ENCODE results near the gene ECHS1.

DNA sequence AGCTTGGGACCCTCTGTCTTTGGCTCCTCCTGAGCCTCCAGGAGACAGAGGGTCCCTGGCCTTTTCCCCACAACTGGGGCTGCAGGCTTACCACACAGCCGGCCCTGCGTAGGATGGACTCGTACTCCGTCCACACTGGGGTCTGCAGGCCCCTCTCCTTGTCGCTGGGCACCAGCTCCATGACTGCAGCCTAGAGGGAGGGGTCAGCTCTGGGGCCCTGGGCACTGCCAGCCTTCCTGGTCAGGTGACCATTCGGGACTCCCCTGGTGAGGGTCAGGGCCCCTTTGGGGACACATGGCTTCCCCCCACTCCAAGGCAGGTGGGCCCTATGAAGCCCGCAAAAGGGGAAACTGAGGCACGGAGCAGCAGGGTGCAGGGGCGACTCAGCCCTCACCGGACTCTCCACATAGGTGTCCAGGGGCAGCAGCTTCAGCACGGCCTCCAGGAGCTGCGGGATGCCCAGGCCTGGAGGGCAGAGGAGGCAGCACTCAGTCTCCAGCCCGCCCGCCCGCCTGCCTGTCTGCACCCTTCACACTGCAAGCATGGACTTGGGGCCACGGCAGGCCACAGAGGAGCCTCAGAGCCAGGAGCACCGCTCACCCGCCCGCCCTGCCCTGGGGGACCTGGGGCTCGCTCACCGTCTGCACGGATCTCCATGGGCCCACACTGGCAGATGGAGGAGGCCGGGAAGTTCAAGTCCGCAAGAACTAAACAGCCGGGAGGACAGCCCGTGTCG, 16.4 kb downstream of the ECHS1 start:
- no peak for TF ChIP-seq EZH2 (IDR thresholded peaks at IDR 0.05; ENCODE audit: low read depth)
- TF ChIP-seq, protein P1, sequence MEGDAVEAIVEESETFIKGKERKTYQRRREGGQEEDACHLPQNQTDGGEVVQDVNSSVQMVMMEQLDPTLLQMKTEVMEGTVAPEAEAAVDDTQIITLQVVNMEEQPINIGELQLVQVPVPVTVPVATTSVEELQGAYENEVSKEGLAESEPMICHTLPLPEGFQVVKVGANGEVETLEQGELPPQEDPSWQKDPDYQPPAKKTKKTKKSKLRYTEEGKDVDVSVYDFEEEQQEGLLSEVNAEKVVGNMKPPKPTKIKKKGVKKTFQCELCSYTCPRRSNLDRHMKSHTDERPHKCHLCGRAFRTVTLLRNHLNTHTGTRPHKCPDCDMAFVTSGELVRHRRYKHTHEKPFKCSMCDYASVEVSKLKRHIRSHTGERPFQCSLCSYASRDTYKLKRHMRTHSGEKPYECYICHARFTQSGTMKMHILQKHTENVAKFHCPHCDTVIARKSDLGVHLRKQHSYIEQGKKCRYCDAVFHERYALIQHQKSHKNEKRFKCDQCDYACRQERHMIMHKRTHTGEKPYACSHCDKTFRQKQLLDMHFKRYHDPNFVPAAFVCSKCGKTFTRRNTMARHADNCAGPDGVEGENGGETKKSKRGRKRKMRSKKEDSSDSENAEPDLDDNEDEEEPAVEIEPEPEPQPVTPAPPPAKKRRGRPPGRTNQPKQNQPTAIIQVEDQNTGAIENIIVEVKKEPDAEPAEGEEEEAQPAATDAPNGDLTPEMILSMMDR (conservative IDR thresholded peaks at IDR 0.05): no peak
